HG02870 (cell line): Measurements from ENCODE around the gene CACNA1H.

Source experiments
- ATAC-seq: cut with Tn5 transposase; IDR thresholded peaks from one replicate; pipeline ENCODE4 v1.9.1; 2021; ENCODE audit warnings: mild to moderate bottlenecking, moderate library complexity; ENCODE audit not compliant: unreplicated experiment

Gene CACNA1H

DNA sequence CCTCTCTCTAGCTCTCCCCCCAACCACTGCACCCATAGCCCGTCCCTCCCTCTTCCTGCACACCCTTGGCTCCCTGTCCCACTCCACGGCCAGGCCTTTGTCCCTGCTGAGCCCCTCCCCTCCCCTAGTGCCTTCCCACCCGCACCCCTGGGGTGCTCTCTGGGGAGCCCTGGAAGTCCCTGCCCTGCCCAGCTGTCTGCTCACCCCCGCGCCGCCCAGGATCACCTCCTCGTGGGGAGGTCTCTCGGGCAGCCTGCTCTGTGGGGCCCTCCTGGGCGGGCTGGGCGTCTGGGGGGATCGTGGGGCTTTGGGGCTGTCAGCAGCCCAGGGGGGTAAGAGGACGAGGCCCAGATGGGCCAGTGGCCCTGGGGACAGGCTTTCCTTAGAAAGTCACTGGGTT lies 18.1 kb downstream of the CACNA1H start:
- no peak for ATAC-seq

DNA sequence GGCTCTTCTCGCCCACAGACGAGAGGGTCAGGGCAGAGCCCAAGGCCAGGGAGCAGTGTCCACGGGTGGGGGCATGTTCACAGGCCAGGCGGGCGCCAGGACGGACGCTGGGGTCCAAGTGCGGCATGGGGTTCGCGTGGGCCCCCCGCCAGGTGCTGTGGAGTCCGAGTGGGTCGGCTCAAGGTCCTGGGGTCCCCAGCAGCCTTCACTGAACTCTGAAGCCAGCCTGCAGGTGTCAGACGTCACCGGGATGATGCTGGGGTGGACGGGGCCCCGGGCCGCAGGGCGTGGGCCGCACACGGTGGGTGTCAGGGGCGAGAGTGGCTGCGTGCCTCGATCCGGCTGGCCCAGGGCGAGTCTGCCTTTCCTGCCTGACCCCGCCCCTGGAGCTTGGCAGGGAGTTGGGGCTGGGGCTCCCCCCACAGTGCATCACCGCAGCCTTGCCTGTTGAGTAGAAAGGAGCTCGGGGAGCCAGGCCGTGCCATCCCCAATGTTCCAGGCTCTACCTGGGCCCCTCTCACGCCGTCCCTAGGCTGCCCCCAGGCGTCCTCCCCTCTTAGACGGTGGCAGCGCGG lies 19.0 kb downstream of the CACNA1H start:
- ATAC-seq: no peak

DNA sequence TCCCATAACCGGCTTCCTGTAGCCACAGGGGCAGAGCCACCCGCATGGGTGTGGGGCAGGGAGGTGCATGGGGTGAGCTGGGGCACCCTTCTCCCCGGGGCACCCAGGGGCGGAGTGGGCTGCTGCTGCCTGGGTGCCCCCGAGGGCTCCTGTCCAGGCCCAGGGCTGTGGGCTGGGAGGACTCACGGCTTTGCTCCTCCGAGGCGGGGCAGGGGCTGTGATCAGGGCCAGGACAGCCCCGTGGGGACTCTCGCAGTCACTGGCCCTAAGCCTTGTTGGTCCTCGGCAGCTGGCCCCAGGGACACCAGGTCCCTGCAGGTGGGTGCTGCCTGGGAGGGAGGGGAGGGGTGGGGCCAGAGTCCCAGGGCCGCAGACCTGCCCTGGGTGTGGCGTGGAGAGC lies 19.7 kb downstream of the CACNA1H start:
- ATAC-seq: no peak

DNA sequence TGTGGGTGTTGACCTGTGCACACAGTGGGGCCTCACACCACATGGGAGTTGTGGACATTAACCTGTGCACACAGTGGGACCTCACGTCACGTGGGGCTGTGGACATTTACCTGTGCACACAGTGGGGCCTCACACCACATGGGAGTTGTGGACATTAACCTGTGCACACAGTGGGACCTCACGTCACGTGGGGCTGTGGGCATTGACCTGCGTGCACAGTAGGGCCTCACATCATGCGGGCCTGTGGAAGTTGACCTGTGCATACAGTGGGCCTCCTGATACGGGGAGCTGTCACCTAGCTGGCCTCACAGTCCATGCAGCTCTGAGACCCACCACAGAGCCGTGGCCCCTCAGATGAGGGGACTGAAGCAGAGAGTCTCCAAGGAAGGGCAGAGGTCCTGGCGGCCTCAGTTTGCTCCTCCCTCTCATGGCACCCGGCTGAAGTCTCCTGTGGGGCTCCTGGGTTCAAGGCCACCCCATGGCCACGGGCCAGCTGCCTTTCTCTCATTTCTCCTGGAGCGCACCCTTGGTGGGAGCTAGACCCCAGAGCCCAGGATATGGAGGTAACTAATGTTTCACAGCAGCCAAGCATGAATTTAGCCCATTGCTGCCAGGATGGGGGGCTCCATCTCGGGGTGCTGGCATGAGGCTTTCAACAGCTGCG lies 21.0 kb downstream of the CACNA1H start:
- ATAC-seq: no peak

DNA sequence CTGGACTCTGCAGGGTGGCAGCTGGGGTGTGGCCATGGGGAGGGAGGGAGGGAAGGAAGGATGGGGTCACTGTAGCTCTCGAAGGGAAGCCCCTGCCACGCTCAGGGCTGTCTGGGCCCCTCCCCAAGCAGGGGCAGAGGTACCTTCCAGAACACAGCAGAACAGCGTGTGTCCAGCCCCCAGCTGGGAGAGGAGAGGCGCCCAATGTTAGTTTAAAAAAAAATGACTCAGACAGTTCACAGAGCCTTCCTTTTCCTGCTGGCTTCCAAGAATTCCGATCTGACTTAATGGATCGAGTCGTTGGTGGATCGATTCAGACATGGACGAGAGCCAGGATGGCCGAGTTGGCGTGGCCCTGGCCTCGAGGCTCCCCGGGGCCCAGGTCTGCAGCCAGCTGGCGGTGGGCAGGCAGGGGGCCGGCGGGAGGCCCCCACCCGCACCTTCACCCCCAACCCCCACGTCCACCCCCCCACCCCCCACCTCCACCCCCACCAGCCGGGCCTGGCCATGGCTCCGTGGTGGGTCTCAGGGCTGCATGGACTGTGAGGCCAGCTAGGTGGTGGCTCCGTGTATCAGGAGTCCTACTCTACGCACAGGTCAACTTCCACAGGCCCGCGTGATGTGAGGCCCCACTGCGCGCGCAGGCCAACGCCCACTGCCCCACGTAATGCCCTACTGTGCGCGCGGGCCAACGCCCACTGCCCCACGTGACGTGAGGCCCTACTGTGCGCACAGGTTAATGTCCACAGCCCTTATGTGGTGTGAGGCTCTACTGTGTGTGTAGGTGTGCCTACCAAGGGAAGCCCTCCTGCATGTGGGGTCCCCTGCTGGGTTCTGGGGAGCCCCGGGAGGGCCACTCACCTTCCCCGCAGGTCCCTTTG lies 21.8 kb downstream of the CACNA1H start:
- no peak for ATAC-seq

DNA sequence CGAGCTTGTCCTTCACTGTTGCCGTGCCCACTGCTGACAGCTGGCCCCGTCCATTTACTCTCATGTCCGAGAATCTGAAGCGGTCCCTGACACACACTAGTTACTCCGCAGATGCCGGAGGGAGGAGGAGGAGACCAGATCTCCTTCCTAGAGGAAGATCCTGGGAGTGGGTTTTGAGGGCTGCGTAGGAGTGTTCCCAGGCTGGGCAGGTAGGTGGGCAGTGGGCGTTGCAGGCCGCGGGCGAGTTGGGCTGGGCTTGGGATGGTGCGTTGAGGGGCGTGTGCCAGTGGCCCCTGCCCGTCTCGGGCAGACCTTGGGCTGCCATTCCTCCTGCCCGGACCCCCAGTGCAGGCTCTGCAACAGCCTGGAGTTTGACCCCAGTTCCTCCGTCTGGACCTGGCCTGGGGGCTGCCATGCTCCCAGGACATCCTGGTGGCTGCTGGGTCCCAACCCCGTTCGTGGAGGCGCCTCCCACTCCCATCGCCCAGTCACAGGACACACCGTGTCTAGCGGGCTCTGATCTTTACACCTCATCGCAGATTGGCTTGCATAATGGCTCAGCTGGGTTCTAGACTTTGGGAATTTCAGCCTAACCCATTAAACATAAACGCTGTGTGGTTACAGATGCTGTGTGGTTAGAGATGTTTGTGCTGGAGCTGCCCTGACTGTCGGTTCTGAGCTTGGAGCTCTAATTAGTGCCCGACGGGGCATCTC lies 22.8 kb downstream of the CACNA1H start:
- no peak for ATAC-seq

DNA sequence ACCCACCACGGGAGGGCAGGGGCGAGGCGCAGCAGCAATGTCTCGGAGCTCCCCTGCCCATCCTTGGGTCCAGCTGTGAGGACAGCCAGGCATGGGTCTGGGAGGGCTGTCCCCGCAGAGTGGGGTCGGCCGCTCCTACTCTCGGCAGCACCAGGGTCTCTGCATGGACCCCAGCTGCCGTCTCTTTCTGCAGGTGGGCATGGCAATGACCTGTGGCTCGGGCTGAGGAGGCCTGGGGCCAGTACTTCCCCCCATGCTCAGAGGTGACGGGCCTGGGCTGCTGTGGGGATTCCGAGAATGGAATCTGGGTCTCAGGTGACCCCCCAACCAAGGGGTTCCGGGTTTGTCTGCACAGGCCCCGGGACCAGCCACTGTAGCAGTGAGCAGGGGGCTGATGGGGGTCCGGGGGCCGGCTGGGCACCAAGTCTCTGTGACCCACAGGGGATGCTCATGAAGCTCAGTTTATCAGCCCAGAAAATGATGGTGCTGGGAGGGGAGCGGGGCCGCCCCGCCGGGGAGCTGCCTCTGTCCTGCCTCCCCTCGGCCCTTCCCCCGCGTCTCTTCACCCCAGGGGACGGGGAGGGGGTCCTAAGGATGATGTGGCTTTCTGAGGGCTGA lies 23.5 kb downstream of the CACNA1H start:
- ATAC-seq: no peak

DNA sequence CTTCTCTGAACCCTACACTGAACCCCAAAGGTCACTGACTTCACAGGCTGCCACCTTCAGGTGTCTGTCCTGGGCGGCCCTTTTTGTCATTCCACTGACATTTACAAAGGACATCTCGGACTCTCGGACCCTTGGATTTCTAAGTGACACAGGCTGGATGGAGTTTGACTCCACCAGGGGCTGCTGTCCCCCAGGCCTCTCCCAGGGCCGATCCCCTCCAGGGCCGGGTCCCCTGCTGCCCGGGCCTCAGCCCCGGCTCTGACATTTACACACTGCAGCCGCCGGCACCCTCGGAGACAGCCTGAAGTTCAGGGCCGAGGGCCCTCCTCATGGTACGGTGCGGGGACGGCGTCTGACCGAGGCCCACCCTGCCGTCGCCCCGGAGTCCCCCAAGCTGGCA lies 24.1 kb downstream of the CACNA1H start:
- no peak for ATAC-seq

DNA sequence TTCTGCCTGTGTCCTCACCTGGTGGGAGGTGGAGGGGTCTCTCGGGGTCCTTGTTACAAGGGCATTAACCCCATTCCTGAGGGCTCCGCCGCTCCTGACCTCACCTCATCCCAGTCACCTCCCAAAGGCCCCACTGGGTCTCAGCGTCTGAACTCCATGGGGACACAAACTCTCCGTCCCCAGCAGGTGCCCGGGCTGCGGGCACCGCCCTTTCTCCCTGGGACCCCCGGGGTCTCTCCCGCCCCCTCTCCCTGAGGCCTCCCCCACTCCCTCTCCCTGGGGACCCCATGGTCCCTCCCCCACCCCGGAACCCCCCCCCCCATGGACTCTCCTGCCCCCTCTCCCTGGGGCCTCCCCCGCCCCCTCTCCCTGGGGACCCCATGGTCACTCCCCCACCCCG lies 24.8 kb downstream of the CACNA1H start:
- no peak for ATAC-seq

- no peak for ATAC-seq
Observed at GRCh38 chr16:1178295-1178910, 25.5 kb downstream of the CACNA1H start.

DNA sequence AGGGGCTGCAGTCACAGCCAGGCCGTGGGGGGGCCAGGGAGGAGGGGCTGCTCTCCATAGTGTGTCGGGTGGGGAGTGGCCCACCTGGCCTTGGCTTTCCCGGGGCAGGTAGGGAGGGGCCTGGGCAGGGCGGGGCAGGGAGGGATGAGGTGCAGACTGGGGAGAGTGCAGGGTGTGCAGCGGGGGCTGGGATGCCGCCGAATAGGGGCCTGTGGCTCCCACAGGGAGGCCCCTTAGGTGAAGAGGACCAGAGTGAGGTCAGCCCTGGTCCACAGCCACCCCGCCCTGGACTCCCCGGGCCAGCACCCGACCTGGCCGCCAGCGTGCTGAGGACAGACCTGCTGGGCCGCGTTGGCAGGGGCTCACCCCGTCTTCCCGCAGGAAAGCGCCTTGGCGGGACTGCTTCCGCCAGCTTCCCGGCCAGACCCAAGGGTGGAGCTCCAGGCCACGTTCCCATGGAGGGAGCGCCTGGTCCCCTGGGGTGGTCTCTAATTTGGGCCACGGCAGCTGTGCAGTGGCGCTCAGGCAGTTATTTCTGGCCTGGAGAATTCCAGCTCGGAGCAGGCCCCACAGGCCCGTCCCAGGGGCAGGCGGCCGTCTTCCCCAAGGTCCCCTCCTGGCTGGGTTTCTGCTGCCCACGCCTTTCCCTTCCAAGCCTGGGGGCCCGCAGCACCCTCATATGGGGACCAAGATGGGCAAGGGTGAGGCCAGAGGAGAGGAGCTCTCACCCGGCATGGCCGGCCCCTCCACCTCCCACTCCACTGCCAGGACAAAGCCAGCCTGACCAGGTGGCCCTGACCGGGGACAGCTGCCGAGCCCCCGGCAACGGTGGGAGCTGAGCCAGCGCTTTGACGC lies 27.9 kb downstream of the CACNA1H start:
- ATAC-seq: no peak

- no peak for ATAC-seq
Observed at GRCh38 chr16:1181404-1182315, 28.8 kb downstream of the CACNA1H start.

- no peak for ATAC-seq
Observed at GRCh38 chr16:1182316-1182671, 29.4 kb downstream of the CACNA1H start.

GRCh38 chr16:1182950-1183907 lies 30.3 kb downstream of the CACNA1H start:
- no peak for ATAC-seq

- no peak for ATAC-seq
Observed at GRCh38 chr16:1184156-1184868, 31.4 kb downstream of the CACNA1H start.

GRCh38 chr16:1184980-1185379 lies 32.1 kb downstream of the CACNA1H start:
- ATAC-seq: no peak
